ENCODE data around the gene CDC42BPA. TPM values are rescaled to one million over a fixed set of nuclear protein-coding genes. Genes with fewer than 3 reads are reported as not detected.

The CDC42BPA gene
- polyA plus RNA-seq, 1 donor from 2014 or later, result 22.9 TPM

DNA sequence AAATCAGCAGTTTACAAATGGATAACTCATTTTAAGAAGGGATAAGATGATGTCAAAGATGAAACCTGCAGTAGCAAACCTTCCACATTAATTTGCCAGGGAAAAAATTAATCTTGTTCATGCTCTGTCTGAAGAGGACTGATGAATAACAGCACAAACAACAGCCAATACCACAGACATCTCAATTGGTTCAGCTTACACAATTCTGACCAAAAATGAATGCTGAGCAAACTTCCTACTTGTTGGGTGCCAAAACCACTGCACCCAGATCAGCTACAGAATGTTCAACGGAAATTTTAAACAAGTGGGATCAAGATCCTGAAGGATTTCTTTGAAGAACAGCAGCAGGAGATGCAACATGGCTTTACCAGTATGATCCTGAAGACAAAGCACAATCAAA is 279.9 kb downstream of the CDC42BPA start:
- H3K27ac ChIP-seq (ENCODE audit: low read length), result no peak overlapping the region
- H3K9me3 ChIP-seq (ENCODE audit: low read length), result no peaks in the 10 kb centered on the region
- TF ChIP-seq EZH2 (IDR thresholded peaks at IDR 0.05; ENCODE audit: borderline replicate concordance, insufficient read depth, low read length, poor library complexity, severe bottlenecking) (no peak), EP300 (conservative IDR thresholded peaks at IDR 0.05; ENCODE audit: poor library complexity, severe bottlenecking) (no peak), POLR2AphosphoS5 (IDR thresholded peaks at IDR 0.05) (no peak), RAD21 (conservative IDR thresholded peaks at IDR 0.05) (no peak), TAF1 (IDR thresholded peaks at IDR 0.05; ENCODE audit: low read depth) (no peak), MXI1 (conservative IDR thresholded peaks at IDR 0.05; ENCODE audit: poor library complexity, severe bottlenecking) (no peak), SMC3 (conservative IDR thresholded peaks at IDR 0.05; ENCODE audit: poor library complexity) (no peak)
- TF ChIP-seq, protein P1, sequence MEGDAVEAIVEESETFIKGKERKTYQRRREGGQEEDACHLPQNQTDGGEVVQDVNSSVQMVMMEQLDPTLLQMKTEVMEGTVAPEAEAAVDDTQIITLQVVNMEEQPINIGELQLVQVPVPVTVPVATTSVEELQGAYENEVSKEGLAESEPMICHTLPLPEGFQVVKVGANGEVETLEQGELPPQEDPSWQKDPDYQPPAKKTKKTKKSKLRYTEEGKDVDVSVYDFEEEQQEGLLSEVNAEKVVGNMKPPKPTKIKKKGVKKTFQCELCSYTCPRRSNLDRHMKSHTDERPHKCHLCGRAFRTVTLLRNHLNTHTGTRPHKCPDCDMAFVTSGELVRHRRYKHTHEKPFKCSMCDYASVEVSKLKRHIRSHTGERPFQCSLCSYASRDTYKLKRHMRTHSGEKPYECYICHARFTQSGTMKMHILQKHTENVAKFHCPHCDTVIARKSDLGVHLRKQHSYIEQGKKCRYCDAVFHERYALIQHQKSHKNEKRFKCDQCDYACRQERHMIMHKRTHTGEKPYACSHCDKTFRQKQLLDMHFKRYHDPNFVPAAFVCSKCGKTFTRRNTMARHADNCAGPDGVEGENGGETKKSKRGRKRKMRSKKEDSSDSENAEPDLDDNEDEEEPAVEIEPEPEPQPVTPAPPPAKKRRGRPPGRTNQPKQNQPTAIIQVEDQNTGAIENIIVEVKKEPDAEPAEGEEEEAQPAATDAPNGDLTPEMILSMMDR (IDR thresholded peaks at IDR 0.05; ENCODE audit: poor library complexity, severe bottlenecking), result no peak
- TF ChIP-seq, protein P2, sequence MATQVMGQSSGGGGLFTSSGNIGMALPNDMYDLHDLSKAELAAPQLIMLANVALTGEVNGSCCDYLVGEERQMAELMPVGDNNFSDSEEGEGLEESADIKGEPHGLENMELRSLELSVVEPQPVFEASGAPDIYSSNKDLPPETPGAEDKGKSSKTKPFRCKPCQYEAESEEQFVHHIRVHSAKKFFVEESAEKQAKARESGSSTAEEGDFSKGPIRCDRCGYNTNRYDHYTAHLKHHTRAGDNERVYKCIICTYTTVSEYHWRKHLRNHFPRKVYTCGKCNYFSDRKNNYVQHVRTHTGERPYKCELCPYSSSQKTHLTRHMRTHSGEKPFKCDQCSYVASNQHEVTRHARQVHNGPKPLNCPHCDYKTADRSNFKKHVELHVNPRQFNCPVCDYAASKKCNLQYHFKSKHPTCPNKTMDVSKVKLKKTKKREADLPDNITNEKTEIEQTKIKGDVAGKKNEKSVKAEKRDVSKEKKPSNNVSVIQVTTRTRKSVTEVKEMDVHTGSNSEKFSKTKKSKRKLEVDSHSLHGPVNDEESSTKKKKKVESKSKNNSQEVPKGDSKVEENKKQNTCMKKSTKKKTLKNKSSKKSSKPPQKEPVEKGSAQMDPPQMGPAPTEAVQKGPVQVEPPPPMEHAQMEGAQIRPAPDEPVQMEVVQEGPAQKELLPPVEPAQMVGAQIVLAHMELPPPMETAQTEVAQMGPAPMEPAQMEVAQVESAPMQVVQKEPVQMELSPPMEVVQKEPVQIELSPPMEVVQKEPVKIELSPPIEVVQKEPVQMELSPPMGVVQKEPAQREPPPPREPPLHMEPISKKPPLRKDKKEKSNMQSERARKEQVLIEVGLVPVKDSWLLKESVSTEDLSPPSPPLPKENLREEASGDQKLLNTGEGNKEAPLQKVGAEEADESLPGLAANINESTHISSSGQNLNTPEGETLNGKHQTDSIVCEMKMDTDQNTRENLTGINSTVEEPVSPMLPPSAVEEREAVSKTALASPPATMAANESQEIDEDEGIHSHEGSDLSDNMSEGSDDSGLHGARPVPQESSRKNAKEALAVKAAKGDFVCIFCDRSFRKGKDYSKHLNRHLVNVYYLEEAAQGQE (IDR thresholded peaks at IDR 0.05; ENCODE audit: borderline replicate concordance), result no peak
- no peak overlapping the region for H3K4me2 ChIP-seq (ENCODE audit: low read length)
- H3K9ac ChIP-seq (ENCODE audit: low read length), result no peak overlapping the region
- H3K36me3 ChIP-seq (ENCODE audit: insufficient read depth, low read length), result peaks cover 3% of the 10 kb centered on the region
- H3K27me3 ChIP-seq (ENCODE audit: insufficient read depth, low read depth, low read length), result no peaks in the 10 kb centered on the region
- no peaks in the 10 kb centered on the region for H4K20me1 ChIP-seq (ENCODE audit: insufficient read depth)
- no peak overlapping the region for H3K4me3 ChIP-seq (ENCODE audit: low read length)
- H2AFZ ChIP-seq (ENCODE audit: low read depth, low read length), result no peak overlapping the region
- no peaks in the 10 kb centered on the region for H3K79me2 ChIP-seq (replicated peaks; ENCODE audit: insufficient read depth, low read length)
- no peaks in the 10 kb centered on the region for H3F3A ChIP-seq (ENCODE audit: insufficient read depth, low read length, poor library complexity, severe bottlenecking)
- H3K9me2 ChIP-seq (ENCODE audit: insufficient read depth, low read length), result no peaks in the 10 kb centered on the region

- Histone ChIP-seq H2AFZ (ENCODE audit: low read depth, low read length) (no peak overlapping the region), H3K36me3 (ENCODE audit: insufficient read depth, low read length) (peaks cover 7% of the 10 kb centered on the region), H4K20me1 (ENCODE audit: insufficient read depth) (no peaks in the 10 kb centered on the region), H3K79me2 (replicated peaks; ENCODE audit: insufficient read depth, low read length) (no peaks in the 10 kb centered on the region), H3K9me2 (ENCODE audit: insufficient read depth, low read length) (no peaks in the 10 kb centered on the region), H3K9ac (ENCODE audit: low read length) (no peak overlapping the region), H3K4me3 (ENCODE audit: low read length) (no peak overlapping the region), H3K9me3 (ENCODE audit: low read length) (no peaks in the 10 kb centered on the region), H3K27ac (ENCODE audit: low read length) (no peak overlapping the region), H3K4me2 (ENCODE audit: low read length) (no peak overlapping the region), H3K27me3 (ENCODE audit: insufficient read depth, low read depth, low read length) (no peaks in the 10 kb centered on the region), H3F3A (ENCODE audit: insufficient read depth, low read length, poor library complexity, severe bottlenecking) (no peaks in the 10 kb centered on the region)
- TF ChIP-seq EZH2 (IDR thresholded peaks at IDR 0.05; ENCODE audit: borderline replicate concordance, insufficient read depth, low read length, poor library complexity, severe bottlenecking) (no peak), SMC3 (conservative IDR thresholded peaks at IDR 0.05; ENCODE audit: poor library complexity) (no peak), MXI1 (conservative IDR thresholded peaks at IDR 0.05; ENCODE audit: poor library complexity, severe bottlenecking) (no peak), EP300 (conservative IDR thresholded peaks at IDR 0.05; ENCODE audit: poor library complexity, severe bottlenecking) (no peak), RAD21 (conservative IDR thresholded peaks at IDR 0.05) (no peak), TAF1 (IDR thresholded peaks at IDR 0.05; ENCODE audit: low read depth) (no peak)
- TF ChIP-seq, protein P1 (IDR thresholded peaks at IDR 0.05; ENCODE audit: poor library complexity, severe bottlenecking), result no peak
- TF ChIP-seq, protein P2 (IDR thresholded peaks at IDR 0.05; ENCODE audit: borderline replicate concordance), result no peak
These were observed 281.2 kb downstream of the CDC42BPA start for GRCh38 chr1:227037121-227037520.
